NOMO-1 treated with dmso at 0.1 percent for 144 hours (cell line): ENCODE data around the gene TBCC.

ENCODE experiments used
- DNase-seq: peaks from one replicate; lab custom pipeline; 2025; ENCODE audit not compliant: unreplicated experiment; lab: John Stamatoyannopoulos, UW

TBCC gene

DNA sequence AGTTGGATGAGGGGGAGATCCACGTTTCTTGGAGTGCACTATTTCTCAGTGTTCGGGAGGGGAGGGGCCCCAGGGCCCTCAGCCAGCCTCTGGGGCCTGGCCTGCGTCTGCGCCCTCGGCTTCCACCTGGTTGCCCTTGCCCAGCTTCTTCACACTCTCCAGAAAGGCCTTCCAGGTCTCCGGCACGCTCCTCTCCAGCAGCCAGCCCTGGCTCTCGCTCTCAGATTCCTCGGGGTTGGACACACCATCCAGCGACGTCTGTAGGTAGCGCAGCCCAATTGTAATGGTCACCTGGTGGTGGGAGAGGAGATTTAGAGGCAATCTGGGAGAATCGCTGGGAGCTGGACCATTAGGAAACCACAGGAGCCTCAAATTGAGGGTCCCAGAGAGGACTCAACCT, 47.7 kb downstream of the TBCC start:
- DNase-seq = no peak

DNA sequence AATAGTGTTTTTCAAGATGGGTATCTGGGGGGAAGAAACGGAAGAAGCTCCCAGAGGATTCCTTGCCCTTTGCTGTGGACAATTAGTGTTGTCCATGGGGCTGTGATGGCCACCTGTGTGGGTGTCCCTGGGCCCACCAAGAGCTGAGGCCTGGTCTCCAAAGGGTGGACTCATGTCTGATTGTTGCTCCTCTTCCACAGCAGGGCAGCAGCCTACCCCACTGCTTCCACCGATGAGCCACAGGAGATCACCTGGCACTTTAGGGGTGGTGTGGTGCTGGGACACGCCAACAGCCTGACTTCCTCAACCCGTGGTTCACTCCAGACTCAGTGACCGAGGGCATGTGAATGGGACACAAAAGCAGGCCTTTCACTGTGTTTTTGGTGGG, 48.6 kb downstream of the TBCC start:
- DNase-seq = no peak

GRCh38 chr6:42696526-42697267, 49.2 kb downstream of the TBCC start:
- DNase-seq = no peak

DNA sequence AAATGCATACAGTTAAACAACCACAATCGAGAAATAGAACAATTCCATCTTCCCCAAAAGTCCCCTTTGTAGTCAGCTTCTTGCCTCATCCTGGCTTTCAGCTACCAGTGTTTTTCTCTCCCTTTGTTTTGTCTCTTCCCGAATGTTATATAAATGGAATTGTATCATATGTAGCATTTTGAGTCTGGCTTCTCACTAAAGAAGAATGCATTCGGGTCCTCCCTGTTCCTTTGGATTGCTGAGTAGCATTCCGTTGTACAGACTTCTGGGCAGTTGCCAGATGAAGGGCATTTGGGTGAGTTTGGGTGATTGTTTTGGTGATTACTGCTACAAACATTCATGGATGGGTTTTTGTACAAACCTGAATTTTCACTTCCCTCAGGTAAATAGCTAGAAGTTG, 51.3 kb downstream of the TBCC start:
- DNase-seq = no peak
